Neural cell (in vitro differentiated cells): ENCODE measurements around the gene LRRC36. TPM values are rescaled to one million over a fixed set of nuclear protein-coding genes. Genes with fewer than 3 reads are reported as not detected.

Experiments
- H2AFZ ChIP-seq: fragments of 200-600, 300-800 bp; sonication (generic), shearing (Covaris generic); 2 replicates; pipeline ENCODE4 v1.6.0; 2014; ENCODE audit warnings: low read depth, mild to moderate bottlenecking, antibody characterized with exemption, low read length, moderate library complexity
- H3F3A ChIP-seq: fragments of 200-600 bp; shearing (Covaris generic); 2 replicates; pipeline ENCODE4 v1.6.1; 2016; ENCODE audit warnings: mild to moderate bottlenecking, moderate library complexity, mixed read lengths, antibody characterized with exemption, low read length; ENCODE audit not compliant: insufficient read depth, poor library complexity, severe bottlenecking
- H3K27ac ChIP-seq: fragments of 200-600, 300-800 bp; sonication (generic), shearing (Covaris generic); 2 replicates; pipeline ENCODE4 v1.5.1; 2014; ENCODE audit warnings: mild to moderate bottlenecking, low read length, moderate library complexity
- H3K27me3 ChIP-seq: fragments of 300-800, 200-600 bp; sonication (generic), shearing (Covaris generic); 2 replicates; pipeline ENCODE4 v1.6.0; 2014; ENCODE audit warnings: mild to moderate bottlenecking, low read depth, low read length, moderate library complexity; ENCODE audit not compliant: insufficient read depth
- H3K36me3 ChIP-seq: fragments of 300-800, 200-600 bp; sonication (generic), shearing (Covaris generic); 2 replicates; pipeline ENCODE4 v1.5.1; 2014; ENCODE audit warnings: mild to moderate bottlenecking, antibody characterized with exemption, low read length, moderate library complexity; ENCODE audit not compliant: insufficient read depth
- H3K4me2 ChIP-seq: fragments of 300-800, 200-600 bp; sonication (generic), shearing (Covaris generic); 2 replicates; pipeline ENCODE4 v1.6.0; 2014; ENCODE audit warnings: mild to moderate bottlenecking, low read length
- H3K4me3 ChIP-seq: fragments of 300-800, 200-600 bp; sonication (generic), shearing (Covaris generic); 2 replicates; pipeline ENCODE4 v1.5.1; 2014; ENCODE audit warnings: mild to moderate bottlenecking, low read length, moderate library complexity
- H3K79me2 ChIP-seq: fragments of 200-600 bp; shearing (Covaris generic); replicated peaks from 2 replicates; pipeline ENCODE4 v1.6.0; 2014; ENCODE audit warnings: mild to moderate bottlenecking, low read length, moderate library complexity; ENCODE audit not compliant: insufficient read depth
- H3K9ac ChIP-seq: fragments of 300-800, 200-600 bp; sonication (generic), shearing (Covaris generic); 2 replicates; pipeline ENCODE4 v1.6.1; 2016; ENCODE audit warnings: mild to moderate bottlenecking, low read length, mixed read lengths
- H3K9me2 ChIP-seq: fragments of 200-600 bp; shearing (Covaris generic); 2 replicates; pipeline ENCODE4 v1.6.1; 2016; ENCODE audit warnings: mild to moderate bottlenecking, low read length, mixed read lengths; ENCODE audit not compliant: insufficient read depth
- H3K9me3 ChIP-seq: fragments of 200-600, 300-800 bp; sonication (generic), shearing (Covaris generic); 2 replicates; pipeline ENCODE4 v1.6.1; 2016; ENCODE audit warnings: mild to moderate bottlenecking, mixed run types, low read length, moderate library complexity, mixed read lengths
- H4K20me1 ChIP-seq: fragments of 200-600 bp; shearing (Covaris generic); 2 replicates; pipeline ENCODE4 v1.6.1; 2016; ENCODE audit warnings: mild to moderate bottlenecking, mixed run types; ENCODE audit not compliant: insufficient read depth
- CTCF ChIP-seq: fragments of 450-650 bp; IDR thresholded peaks from 2 replicates; pipeline ENCODE4 v1.5.1; 2014; ENCODE audit warnings: antibody characterized with exemption, mild to moderate bottlenecking, moderate library complexity; ENCODE audit not compliant: poor library complexity, severe bottlenecking
- EP300 ChIP-seq: fragments of 450-650 bp; conservative IDR thresholded peaks from 2 replicates; pipeline ENCODE4 v1.6.1; 2014; ENCODE audit warnings: antibody characterized with exemption, mild to moderate bottlenecking, moderate library complexity; ENCODE audit not compliant: poor library complexity, severe bottlenecking
- EZH2 ChIP-seq: fragments of 200-600, 300-800 bp; shearing (Covaris generic), sonication (generic); IDR thresholded peaks from 2 replicates; pipeline ENCODE4 v1.6.1; 2014; ENCODE audit warnings: antibody characterized with exemption, low read length, borderline replicate concordance, mild to moderate bottlenecking; ENCODE audit not compliant: insufficient read depth, poor library complexity, severe bottlenecking
- MXI1 ChIP-seq: fragments of 450-650 bp; conservative IDR thresholded peaks from 2 replicates; pipeline ENCODE4 v1.6.1; 2014; ENCODE audit warnings: antibody characterized with exemption, mild to moderate bottlenecking; ENCODE audit not compliant: poor library complexity, severe bottlenecking
- POLR2AphosphoS5 ChIP-seq: IDR thresholded peaks from 2 replicates; pipeline ENCODE4 v1.6.1; 2012
- RAD21 ChIP-seq: fragments of 450-650 bp; conservative IDR thresholded peaks from 2 replicates; pipeline ENCODE4 v1.6.1; 2014; ENCODE audit warnings: antibody characterized with exemption, mild to moderate bottlenecking, moderate library complexity
- REST ChIP-seq: IDR thresholded peaks from 2 replicates; pipeline ENCODE4 v1.6.1; 2012; ENCODE audit warnings: borderline replicate concordance
- SMC3 ChIP-seq: fragments of 450-650 bp; conservative IDR thresholded peaks from 2 replicates; pipeline ENCODE4 v1.6.1; 2014; ENCODE audit warnings: antibody characterized with exemption, mild to moderate bottlenecking, moderate library complexity; ENCODE audit not compliant: poor library complexity
- TAF1 ChIP-seq: IDR thresholded peaks from 2 replicates; pipeline ENCODE4 v1.6.1; 2012; ENCODE audit warnings: low read depth
- polyA plus RNA-seq: library from polyadenylated mRNA; depleted of rRNA; stranded (reverse); fragments of >200 nt; gene quantifications from 2 replicates; pipeline ENCODE4 v1.2.3, GENCODE V29; 2014

Gene LRRC36
- polyA plus RNA-seq, 1 donor from 2014 or later = 1.6 TPM

GRCh38 chr16:67431775-67432505, 105.3 kb downstream of the LRRC36 start:
- Histone ChIP-seq H2AFZ (no peak overlapping the region), H3K27ac (no peak overlapping the region), H3K27me3 (peaks cover 40% of the 10 kb centered on the region), H3F3A (no peaks in the 10 kb centered on the region), H3K36me3 (no peaks in the 10 kb centered on the region), H3K9me2 (no peaks in the 10 kb centered on the region), H3K9me3 (no peaks in the 10 kb centered on the region), H3K9ac (no peak overlapping the region), H3K79me2 (no peaks in the 10 kb centered on the region), H3K4me3 (peak overlapping the region; percentile 48), H4K20me1 (no peaks in the 10 kb centered on the region), H3K4me2 (no peak overlapping the region)
- TF ChIP-seq EZH2 (no peak), EP300 (no peak), CTCF (no peak), TAF1 (no peak), MXI1 (no peak), REST (no peak), POLR2AphosphoS5 (no peak), SMC3 (no peak), RAD21 (no peak)

GRCh38 chr16:67432506-67432890, 105.9 kb downstream of the LRRC36 start:
- H3K9me2 ChIP-seq = no peaks in the 10 kb centered on the region
- no peak overlapping the region for H2AFZ ChIP-seq
- no peak overlapping the region for H3K4me2 ChIP-seq
- no peaks in the 10 kb centered on the region for H3F3A ChIP-seq
- no peak overlapping the region for H3K27ac ChIP-seq
- no peaks in the 10 kb centered on the region for H4K20me1 ChIP-seq
- H3K79me2 ChIP-seq = no peaks in the 10 kb centered on the region
- TF ChIP-seq EZH2 = no peak
- TF ChIP-seq EP300 = no peak
- TF ChIP-seq RAD21 = no peak
- no peak for TF ChIP-seq REST
- TF ChIP-seq MXI1 = no peak
- TF ChIP-seq TAF1 = no peak
- no peak for TF ChIP-seq SMC3
- no peak for TF ChIP-seq POLR2AphosphoS5
- TF ChIP-seq CTCF = no peak
- H3K4me3 ChIP-seq = no peak overlapping the region
- H3K9me3 ChIP-seq = no peaks in the 10 kb centered on the region
- H3K27me3 ChIP-seq = peaks cover 40% of the 10 kb centered on the region
- H3K36me3 ChIP-seq = no peaks in the 10 kb centered on the region
- no peak overlapping the region for H3K9ac ChIP-seq
